ENCODE data around the gene METTL16.

DNA sequence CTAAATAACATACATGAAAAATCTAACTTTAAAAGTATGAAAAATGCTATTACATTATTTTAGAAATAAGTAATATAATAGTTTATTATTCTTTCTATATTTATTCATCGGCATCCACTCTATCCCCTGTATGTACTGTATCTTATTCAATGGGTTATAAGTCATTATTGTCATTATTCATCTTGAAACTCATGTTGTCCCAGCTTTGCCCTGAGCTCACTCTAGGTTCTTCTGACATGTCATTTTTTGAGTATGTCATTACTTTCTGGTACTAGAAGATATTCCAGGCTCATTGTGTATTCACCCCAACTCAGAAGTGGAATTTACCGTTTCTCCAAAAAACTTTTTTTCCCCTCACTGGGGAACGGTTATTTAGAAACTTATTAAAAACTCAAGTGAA lies 57.8 kb downstream of the METTL16 start:
- TF ChIP-seq, protein P1, sequence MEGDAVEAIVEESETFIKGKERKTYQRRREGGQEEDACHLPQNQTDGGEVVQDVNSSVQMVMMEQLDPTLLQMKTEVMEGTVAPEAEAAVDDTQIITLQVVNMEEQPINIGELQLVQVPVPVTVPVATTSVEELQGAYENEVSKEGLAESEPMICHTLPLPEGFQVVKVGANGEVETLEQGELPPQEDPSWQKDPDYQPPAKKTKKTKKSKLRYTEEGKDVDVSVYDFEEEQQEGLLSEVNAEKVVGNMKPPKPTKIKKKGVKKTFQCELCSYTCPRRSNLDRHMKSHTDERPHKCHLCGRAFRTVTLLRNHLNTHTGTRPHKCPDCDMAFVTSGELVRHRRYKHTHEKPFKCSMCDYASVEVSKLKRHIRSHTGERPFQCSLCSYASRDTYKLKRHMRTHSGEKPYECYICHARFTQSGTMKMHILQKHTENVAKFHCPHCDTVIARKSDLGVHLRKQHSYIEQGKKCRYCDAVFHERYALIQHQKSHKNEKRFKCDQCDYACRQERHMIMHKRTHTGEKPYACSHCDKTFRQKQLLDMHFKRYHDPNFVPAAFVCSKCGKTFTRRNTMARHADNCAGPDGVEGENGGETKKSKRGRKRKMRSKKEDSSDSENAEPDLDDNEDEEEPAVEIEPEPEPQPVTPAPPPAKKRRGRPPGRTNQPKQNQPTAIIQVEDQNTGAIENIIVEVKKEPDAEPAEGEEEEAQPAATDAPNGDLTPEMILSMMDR (IDR thresholded peaks at IDR 0.05) = no peak
- TF ChIP-seq EP300 (IDR thresholded peaks at IDR 0.05) (no peak), POLR2A (IDR thresholded peaks at IDR 0.05) (no peak)
